AG10803 (cell line): ENCODE measurements around the gene DDRGK1.

Experiments
- DNase-seq: peaks from one replicate; pipeline ENCODE4 v3.0.0; 2010; ENCODE audit warnings: low read depth
- H3K4me3 ChIP-seq: 2 replicates; pipeline ENCODE4 v1.5.1; 2011; ENCODE audit warnings: mild to moderate bottlenecking, low read length, control low read depth
- TF ChIP-seq, protein P1 (sequence below): conservative IDR thresholded peaks from 2 replicates; pipeline ENCODE4 v1.5.1; 2011; ENCODE audit warnings: mild to moderate bottlenecking, low read length, control low read depth, inconsistent platforms

The DDRGK1 gene

DNA sequence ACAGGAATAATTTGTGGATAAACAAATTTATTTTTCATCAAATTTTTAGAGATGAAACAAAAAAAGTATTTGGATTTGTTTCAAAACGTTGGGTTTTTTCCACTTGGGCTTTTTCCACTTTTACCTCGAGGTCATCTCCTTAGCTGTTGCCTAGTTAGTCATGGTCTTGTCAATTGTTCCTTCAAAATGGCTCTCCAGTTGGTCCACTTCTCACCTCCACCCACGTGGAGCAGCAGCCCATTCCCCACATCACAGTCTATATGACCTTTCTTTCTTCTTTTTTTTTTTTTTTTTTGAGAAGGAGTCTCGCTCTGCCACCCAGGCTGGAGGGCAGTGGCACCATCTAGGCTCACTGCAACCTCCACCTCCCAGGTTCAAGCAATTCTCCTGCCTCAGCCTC lies 41.2 kb upstream of the DDRGK1 start:
- DNase-seq = no peak
- TF ChIP-seq, protein P1, sequence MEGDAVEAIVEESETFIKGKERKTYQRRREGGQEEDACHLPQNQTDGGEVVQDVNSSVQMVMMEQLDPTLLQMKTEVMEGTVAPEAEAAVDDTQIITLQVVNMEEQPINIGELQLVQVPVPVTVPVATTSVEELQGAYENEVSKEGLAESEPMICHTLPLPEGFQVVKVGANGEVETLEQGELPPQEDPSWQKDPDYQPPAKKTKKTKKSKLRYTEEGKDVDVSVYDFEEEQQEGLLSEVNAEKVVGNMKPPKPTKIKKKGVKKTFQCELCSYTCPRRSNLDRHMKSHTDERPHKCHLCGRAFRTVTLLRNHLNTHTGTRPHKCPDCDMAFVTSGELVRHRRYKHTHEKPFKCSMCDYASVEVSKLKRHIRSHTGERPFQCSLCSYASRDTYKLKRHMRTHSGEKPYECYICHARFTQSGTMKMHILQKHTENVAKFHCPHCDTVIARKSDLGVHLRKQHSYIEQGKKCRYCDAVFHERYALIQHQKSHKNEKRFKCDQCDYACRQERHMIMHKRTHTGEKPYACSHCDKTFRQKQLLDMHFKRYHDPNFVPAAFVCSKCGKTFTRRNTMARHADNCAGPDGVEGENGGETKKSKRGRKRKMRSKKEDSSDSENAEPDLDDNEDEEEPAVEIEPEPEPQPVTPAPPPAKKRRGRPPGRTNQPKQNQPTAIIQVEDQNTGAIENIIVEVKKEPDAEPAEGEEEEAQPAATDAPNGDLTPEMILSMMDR = no peak
- H3K4me3 ChIP-seq = no peak overlapping the region

DNA sequence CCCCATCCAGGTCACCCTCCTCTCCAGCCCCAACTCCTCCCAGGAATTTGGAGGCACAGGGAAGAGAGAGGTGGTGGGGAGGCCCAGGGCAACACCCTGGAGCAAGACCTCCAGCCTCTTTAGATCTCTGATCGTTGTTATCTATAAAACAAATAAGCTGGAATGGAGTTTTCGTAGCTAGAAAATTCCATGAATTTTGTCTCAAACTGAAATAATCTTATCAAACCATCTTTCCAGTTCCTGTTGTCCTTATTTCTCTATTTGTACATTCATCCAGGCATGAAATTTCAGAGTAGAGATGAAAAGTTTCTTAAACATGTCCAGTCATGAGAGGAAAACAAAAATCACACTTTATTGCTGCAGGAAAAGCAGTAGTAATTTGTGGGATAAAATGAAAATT lies 40.7 kb upstream of the DDRGK1 start:
- H3K4me3 ChIP-seq = no peak overlapping the region
- TF ChIP-seq, protein P1 = no peak
- DNase-seq = no peak

DNA sequence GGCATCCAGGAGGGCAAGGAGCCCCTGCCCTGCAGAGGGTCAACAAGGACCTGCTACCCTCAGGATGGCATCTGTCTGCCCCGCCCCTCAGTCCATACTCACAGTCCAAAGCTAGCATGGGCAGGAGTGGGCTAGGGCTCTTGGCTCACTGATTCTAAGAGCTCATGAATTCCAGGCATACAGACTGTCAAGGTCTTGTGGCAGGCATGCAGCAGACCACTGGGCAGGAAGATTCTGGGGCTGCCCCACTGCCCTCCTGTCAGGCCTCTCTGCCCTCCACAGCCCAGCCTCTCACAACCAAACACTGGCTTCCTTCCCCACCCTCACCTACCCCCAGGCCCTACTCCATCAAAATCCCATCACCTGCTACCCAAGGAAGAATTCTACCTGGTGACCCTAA lies 40.1 kb upstream of the DDRGK1 start:
- H3K4me3 ChIP-seq = no peak overlapping the region
- TF ChIP-seq, protein P1 = no peak
- no peak for DNase-seq

DNA sequence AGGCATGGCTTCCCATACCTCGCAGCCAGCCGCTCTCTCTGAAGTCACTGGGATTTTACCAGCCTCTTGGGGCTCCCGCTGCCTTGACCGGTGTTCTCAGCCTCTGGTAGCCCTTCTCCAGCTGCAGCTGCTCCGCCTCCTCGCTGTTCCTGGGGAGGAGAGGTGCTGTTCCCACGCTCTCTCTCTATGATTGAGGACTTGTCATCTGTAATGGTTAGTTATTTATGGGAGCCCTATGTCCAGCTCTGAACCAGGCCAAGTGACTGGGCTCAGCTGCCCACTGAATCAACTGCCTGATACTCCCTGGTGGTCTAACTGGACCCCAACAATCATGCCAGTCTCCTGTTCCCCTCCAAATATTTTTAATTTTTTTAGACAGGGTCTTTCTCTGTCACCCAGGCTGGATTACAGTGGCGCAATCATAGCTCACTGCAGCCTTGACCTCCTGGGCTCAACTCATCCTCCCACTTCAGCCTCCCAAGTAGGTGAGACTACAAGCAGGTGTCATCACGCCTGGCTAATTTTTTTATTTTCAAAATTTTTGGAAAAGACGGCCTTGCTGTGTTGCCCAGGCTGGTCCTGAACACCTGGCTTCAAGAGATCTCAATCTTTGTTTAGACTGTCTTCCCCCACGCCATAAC lies 39.4 kb upstream of the DDRGK1 start:
- H3K4me3 ChIP-seq = no peak overlapping the region
- TF ChIP-seq, protein P1 = no peak
- DNase-seq = no peak

DNA sequence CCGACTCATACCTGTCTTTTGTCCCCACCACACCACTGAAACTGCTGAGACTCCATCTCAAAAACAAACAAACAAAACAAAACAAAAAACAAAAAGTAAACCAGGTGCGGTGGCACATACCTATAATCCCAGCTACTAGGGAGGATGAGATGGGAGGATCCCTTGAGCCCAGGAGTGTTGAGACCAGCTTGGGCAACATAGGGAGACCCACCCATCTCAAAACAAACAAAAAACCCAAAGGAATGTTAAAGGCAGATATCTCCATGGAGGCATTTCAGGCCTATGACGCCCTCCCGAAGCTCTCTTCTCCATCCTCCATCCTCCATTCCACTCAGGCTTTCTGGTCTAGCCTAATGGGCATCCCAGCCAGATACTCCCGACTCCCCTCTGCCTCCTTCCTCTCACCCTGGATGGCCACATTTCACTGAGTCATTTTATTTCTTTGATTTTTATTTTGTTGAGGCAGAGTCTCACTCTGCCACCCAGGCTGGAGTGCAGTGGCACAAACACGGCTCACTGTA lies 37.8 kb upstream of the DDRGK1 start:
- TF ChIP-seq, protein P1 = no peak
- no peak overlapping the region for H3K4me3 ChIP-seq
- DNase-seq = no peak

DNA sequence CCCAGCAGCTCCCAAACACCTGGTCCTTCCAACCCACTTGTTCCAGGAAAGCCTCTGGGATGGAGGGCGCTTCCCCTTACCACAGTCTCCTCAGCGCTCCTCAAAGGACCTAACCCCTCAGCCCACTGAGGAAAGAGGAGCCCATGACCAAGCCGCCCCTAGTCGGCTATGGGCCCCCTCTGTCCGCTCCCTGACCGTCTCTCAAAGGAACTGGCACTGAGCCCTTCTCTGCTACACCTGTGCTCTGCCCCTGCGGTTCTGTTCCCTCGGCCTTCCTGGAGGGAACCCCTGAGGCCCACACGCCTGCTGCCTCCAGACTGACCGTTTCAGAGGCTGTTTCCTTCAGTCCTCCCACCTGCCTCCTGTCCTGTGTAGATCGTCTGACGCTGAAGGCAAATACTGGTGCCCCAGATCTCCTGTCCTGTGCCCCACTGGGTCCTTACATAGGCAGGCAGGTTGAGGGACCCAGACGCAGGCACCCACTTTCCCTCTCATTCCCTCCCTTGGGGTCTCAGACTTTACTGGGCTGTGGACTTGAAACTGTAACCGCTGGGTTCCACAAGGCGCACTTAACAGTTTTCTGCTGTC lies 36.4 kb upstream of the DDRGK1 start:
- DNase-seq = no peak
- H3K4me3 ChIP-seq = peak overlapping the region; percentile 71
- TF ChIP-seq, protein P1 = no peak
